GM18909 (cell line): ENCODE results near the gene TRIM41.

Experiments used
- ATAC-seq: cut with Tn5 transposase; IDR thresholded peaks from one replicate; pipeline ENCODE4 v1.9.1; 2021; ENCODE audit warnings: mild to moderate bottlenecking; ENCODE audit not compliant: unreplicated experiment, poor library complexity

TRIM41 gene

GRCh38 chr5:181229996-181230395, 6.9 kb downstream of the TRIM41 start:
- no peak for ATAC-seq

GRCh38 chr5:181230551-181230950, 7.5 kb downstream of the TRIM41 start:
- no peak for ATAC-seq

- no peak for ATAC-seq
Measured at GRCh38 chr5:181231432-181231831, 8.4 kb downstream of the TRIM41 start.

- ATAC-seq = no peak
Measured at GRCh38 chr5:181232593-181232992, 9.5 kb downstream of the TRIM41 start.

- no peak for ATAC-seq
Measured at GRCh38 chr5:181233088-181233800, 10.2 kb downstream of the TRIM41 start.

GRCh38 chr5:181233801-181234454, 10.8 kb downstream of the TRIM41 start:
- ATAC-seq = no peak

- no peak for ATAC-seq
Measured at GRCh38 chr5:181234455-181235306, 11.6 kb downstream of the TRIM41 start.

GRCh38 chr5:181235323-181235688, 12.2 kb downstream of the TRIM41 start:
- no peak for ATAC-seq

- no peak for ATAC-seq
Measured at GRCh38 chr5:181235689-181236366, 12.7 kb downstream of the TRIM41 start.

GRCh38 chr5:181236471-181236870, 13.4 kb downstream of the TRIM41 start:
- ATAC-seq = no peak

GRCh38 chr5:181236954-181237641, 14.0 kb downstream of the TRIM41 start:
- ATAC-seq = no peak

GRCh38 chr5:181237729-181238385, 14.8 kb downstream of the TRIM41 start:
- ATAC-seq = no peak

GRCh38 chr5:181239062-181239663, 16.1 kb downstream of the TRIM41 start:
- no peak for ATAC-seq

GRCh38 chr5:181241393-181241975, 18.4 kb downstream of the TRIM41 start:
- no peak for ATAC-seq

- ATAC-seq = no peak
Measured at GRCh38 chr5:181242031-181242451, 19.0 kb downstream of the TRIM41 start.

GRCh38 chr5:181243018-181243563, 20.0 kb downstream of the TRIM41 start:
- no peak for ATAC-seq

GRCh38 chr5:181243564-181244343, 20.7 kb downstream of the TRIM41 start, which contains the start of gene RACK1:
RACK1 (minus strand) TSS chr5:181243906; CDS start chr5:181243800, 106 bp downstream.
- peak; percentile 65 for ATAC-seq
